Anterior cingulate cortex (tissue), 58 donors: ENCODE data around the gene SPTBN1.

Experiments
- DNase-seq, 58 donors: peaks; one replicate each; lab custom pipeline; 2025; lab: John Stamatoyannopoulos, UW

The SPTBN1 gene

DNA sequence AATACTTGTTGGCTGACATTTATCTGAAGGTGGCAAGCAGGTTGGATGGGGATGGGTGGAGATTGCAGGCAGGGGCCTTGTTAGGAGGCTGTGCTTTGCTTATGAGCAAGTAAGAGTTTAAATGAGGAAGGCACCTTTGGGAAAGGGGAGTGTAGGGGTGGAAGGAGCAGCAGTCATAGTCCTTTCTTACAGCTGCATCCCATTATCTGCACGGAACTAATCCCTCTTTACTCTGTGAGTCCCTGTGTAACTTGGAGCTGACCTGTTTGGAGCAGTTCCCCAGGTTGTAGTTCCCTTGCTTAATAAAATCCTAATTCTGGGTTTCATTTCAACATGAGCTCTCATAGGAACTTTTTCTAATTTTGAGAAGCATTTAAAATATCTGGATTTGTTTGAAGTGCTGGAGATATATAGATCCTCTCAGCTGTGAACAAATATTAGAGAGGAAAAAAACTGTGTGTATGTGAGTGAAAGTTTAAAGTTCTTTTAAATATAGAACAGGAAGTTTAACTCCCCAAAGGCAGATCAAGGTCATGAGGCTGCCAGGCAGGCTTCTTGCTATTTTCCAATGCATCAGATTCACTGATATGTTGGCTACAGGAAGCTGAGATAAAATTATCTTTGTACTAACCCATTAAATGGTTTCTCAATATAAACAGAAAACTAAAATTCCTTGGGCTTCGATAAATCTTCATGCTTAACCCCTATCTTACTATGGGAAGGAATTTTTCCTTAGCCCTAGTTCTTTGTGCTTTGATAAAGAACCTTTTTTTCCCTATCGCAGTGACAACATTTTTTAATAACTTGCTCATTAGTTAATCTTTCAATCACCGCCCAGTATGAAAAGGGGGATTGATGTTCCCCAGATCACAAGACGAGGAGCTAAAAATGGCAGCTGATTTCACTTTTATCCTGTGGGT is 162.8 kb downstream of the SPTBN1 start:
- no peak for DNase-seq

DNA sequence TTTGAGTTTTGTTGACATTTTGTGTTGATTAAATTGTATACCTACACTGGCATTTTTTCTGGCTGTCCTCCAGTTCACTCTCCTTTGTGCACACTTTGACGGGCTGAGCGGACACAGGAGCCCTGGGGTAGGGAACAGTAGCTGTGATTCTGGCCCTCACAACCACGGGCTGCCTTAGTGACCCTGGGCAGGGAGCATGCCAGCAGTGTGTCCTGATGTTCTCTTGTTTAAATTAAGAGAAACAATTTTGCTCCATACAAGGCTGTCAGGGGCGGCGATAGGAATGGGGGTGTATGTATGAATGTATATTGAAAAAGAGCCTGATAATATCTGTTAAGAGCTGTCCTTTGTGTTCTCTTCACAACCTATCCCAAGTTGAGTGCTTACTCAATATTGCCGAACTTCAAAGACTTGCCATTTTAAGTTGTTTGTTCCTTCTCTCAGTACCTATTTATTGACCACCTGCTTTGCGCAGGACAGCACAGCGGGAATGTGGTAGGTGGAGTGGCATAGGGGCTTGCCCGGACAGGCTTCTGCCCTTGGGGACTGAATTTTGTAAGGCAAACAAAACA is 163.6 kb downstream of the SPTBN1 start:
- DNase-seq, result no peak

DNA sequence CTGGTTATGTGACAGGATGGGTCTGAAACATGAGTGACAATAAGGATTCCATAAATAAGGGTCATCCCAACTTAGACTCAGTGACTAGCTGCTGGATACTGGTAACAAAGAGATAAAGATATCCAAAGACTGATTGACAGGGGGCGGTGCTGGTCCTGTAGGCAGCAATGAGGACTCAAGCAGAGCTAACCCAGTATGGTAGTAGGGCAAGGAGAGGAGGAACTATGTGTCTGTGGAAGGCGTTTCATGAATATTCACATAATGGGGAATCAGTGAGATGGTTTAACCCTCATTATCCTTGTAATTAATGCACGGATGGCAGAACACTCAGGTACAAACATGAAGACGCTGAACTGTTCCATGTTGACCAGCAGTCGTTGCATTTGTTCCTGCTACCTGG is 164.8 kb downstream of the SPTBN1 start:
- no peak for DNase-seq

DNA sequence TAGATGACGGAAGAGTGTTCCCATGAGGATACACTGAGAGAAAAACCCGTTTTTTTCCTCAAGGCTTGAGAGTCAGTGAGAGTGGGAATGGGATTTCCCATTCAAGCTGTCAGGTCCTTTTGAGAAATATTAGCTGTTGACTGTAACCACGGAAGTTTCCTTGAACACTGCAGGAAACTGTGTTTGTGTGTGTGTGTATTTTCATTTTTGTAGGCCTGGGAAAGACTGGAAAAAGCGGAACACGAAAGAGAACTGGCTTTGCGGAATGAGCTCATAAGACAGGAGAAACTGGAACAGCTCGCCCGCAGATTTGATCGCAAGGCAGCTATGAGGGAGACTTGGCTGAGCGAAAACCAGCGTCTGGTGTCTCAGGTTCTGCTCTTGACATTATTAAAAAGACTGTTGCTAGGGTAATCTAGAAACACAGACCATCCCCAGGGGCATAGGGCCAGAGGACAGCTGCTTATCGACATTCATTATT is 168.5 kb downstream of the SPTBN1 start:
- no peak for DNase-seq

DNA sequence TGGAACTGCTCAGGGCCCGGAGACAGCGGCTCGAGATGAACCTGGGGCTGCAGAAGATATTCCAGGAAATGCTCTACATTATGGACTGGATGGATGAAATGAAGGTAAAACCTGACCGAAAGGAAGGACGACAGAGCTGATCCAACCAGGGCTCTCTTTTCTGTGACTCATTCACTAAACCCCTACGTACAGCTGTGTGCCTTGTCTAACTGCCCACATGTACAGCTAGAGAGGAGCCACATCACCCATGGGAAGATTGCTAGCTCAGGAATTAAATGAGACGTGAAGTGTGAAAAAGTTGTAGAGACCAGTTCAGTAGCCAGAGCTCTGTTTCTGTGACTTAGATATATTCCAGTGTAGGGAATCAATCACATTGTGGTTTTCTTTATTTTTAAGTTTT is 170.0 kb downstream of the SPTBN1 start:
- peak in 1 of 58 donors; percentile 32 for DNase-seq

DNA sequence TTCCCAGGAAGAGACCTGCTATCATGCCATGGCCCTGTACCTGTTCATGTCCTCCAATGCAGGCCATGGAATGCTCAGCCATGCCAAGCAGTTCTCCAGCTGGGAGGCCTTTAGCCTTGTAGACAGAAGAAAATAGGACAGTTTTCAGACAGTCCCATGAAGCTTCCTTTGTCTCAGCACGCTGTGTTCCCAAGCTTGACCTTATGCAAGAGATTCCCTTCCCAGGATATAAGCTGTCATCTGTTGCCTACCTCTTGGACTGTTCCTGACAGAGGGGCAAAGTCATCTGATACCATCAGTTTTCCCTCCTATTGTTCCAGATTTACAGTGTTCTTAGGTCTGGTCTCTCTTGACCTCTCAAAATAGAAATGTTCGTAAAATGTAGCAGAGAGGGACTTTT is 170.8 kb downstream of the SPTBN1 start:
- no peak for DNase-seq

DNA sequence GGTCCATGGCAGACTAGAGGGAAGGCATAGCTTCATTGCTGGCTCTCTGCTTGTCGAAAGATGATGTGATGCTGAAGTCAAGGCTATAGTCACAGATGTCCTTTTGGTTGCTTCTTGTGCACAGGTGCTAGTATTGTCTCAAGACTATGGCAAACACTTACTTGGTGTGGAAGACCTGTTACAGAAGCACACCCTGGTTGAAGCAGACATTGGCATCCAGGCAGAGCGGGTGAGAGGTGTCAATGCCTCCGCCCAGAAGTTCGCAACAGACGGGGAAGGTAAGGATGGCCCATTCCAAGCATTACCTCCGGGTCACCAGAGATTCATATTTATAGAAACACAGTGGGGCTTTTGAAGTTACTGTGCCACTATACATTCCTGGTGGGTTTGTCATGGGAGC is 171.8 kb downstream of the SPTBN1 start:
- DNase-seq, result no peak

DNA sequence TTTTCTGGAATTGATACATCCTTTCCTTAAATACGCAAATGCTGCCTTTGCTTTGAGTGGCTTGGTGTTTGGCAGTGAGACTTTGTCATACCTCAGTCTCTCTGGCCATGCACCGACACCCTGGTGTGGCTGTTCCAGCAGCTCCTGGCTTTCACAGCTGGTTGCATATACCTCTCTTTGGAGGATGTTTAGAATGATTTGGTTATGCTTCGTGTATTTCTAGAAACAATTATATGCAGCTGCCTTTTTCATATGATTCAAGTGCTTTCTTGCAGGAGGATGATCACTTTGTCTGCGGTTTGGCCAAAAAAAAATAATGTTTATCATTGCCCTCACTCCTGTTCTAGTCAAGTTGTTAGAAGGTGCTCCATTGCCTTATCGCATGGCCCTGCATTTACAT is 172.3 kb downstream of the SPTBN1 start:
- DNase-seq, result no peak

DNA sequence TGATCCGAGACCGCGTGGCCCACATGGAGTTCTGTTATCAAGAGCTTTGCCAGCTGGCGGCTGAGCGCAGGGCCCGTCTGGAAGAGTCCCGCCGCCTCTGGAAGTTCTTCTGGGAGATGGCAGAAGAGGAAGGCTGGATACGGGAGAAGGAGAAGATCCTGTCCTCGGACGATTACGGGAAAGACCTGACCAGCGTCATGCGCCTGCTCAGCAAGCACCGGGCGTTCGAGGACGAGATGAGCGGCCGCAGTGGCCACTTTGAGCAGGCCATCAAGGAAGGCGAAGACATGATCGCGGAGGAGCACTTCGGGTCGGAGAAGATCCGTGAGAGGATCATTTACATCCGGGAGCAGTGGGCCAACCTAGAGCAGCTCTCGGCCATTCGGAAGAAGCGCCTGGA is 172.8 kb downstream of the SPTBN1 start:
- no peak for DNase-seq

DNA sequence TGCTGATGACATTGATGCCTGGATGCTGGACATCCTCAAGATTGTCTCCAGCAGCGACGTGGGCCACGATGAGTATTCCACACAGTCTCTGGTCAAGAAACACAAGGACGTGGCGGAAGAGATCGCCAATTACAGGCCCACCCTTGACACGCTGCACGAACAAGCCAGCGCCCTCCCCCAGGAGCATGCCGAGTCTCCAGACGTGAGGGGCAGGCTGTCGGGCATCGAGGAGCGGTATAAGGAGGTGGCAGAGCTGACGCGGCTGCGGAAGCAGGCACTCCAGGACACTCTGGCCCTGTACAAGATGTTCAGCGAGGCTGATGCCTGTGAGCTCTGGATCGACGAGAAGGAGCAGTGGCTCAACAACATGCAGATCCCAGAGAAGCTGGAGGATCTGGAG is 173.3 kb downstream of the SPTBN1 start:
- no peak for DNase-seq

DNA sequence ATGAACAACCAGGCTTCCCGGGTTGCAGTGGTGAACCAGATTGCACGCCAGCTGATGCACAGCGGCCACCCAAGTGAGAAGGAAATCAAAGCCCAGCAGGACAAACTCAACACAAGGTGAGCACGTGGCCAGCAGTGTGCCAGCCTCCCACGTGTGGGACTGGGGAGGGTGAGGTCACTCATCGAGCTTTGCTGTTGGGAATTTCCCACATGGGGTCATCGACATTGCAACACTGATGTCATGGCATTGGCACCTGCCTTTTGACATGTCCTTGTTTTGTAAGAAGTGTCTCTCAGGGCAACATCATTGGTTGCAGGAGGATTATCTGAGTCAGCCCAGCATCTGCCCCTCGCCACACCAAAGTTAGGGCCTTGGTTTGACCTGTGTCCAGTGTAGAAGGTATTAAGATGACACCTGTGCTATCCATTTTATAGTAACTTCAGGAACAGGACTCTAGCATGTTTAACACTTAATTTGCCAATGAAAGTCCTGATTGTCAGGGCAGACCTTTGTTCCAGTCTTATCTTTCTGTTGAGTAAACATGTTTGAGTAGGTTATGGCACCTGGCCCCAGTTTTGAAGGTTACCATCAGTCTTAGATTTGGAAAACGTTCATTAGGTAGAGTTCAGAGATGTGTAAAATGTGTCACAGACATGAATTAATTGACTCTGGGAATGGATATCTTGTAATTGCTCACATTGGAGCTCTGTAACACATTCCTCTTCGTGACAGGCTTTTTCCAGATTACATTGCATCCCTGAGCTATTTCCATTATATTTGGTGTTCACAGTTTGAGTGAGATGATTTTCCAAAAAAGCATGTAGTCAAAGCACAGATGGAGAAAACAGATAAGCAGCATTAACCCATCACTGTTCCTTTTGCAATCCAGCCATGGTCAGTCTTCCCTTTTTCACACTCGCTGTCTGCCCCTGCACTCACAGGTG is 174.1 kb downstream of the SPTBN1 start:
- DNase-seq, result no peak

DNA sequence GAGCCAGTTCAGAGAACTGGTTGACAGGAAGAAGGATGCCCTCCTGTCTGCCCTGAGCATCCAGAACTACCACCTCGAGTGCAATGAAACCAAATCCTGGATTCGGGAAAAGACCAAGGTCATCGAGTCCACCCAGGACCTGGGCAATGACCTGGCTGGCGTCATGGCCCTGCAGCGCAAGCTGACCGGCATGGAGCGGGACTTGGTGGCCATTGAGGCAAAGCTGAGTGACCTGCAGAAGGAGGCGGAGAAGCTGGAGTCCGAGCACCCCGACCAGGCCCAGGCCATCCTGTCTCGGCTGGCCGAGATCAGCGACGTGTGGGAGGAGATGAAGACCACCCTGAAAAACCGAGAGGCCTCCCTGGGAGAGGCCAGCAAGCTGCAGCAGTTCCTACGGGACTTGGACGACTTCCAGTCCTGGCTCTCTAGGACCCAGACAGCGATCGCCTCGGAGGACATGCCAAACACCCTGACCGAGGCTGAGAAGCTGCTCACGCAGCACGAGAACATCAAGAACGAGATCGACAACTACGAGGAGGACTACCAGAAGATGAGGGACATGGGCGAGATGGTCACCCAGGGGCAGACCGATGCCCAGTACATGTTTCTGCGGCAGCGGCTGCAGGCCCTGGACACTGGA is 174.9 kb downstream of the SPTBN1 start:
- DNase-seq, result peak in 3 of 58 donors; percentile 5 to 24 (median 23)

DNA sequence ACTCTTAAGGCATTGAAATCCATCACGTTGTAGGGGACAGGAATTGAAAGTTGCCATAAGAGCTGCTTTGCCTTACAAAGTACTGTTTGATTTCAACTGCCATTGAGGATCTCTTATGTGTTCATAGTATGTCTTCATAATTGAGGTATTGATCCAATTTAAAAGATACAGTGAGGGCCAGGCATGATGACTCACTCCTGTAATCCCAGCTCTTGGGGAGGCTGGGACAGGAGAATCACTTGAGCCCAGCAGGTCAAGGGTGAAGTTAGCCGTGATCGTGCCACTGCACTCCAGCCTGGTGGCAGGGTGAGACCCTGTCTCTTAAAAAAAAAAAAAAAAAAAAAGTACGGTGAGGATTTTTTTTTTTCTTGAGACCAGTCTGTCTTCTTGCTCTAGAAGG is 175.6 kb downstream of the SPTBN1 start:
- DNase-seq, result no peak

DNA sequence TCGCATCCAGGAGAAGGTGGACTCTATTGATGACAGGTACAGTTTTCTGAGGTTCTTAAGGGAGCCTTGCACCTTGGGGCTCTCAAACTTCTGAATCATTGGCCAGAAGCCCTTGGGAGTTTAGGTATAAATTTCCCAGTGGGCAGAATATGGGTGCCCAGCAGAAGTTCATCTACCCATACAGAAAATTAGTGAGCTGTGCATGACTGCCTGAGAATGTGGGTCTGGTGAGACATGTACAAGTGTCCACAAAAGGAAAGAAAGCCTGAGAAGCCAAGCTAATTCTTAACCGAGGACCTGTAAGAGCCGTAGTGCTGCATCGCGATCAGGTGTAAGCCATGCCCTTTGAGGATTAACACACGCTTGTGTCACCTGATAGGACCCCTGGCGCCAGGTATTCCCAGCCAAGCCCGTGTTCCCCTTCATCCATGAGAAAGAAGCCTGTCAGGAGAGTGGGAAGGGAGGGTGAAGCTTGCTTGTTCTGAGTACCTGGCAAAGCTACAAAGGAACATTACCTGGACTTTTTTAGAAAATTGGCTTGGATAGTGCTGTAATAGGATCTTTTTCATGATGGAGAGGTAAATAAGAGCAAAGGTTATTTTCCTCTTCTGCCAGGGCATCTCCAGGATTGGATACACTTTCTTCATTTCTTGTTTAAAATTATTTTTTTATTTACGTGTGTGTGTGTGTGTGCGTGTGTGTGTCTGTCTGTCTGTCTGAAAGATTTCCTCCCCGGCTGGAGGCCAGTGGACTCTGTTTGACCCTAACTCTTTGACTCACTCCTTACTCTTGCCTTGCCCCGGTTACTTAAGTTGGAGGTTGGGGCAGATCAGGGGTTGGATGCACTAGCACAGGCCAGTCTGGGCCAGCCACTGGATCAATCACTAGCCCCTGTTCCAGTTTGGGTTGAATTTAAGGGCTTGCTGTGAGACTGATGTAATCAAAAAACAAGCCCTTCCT is 176.9 kb downstream of the SPTBN1 start:
- DNase-seq, result no peak

DNA sequence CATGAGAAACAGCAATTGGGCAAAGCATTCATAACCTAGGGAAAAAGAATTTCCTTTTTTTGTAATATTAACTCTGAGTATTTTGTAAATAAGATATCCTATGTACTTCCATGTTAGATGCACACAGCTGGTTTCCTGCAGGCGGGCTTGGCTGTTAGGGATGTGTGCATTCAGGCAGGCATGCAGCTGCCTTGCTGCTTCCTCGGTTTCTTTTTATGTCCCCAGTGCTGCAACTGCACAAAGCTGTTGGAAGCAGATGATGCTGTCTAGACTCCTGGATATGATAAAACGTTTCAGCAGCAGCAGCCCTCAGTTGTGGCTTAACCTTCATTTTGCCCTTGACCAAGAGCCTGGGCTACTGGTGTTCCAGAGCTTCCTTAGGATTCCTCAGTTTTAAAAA is 177.9 kb downstream of the SPTBN1 start:
- DNase-seq, result peak in 1 of 58 donors; percentile 17

DNA sequence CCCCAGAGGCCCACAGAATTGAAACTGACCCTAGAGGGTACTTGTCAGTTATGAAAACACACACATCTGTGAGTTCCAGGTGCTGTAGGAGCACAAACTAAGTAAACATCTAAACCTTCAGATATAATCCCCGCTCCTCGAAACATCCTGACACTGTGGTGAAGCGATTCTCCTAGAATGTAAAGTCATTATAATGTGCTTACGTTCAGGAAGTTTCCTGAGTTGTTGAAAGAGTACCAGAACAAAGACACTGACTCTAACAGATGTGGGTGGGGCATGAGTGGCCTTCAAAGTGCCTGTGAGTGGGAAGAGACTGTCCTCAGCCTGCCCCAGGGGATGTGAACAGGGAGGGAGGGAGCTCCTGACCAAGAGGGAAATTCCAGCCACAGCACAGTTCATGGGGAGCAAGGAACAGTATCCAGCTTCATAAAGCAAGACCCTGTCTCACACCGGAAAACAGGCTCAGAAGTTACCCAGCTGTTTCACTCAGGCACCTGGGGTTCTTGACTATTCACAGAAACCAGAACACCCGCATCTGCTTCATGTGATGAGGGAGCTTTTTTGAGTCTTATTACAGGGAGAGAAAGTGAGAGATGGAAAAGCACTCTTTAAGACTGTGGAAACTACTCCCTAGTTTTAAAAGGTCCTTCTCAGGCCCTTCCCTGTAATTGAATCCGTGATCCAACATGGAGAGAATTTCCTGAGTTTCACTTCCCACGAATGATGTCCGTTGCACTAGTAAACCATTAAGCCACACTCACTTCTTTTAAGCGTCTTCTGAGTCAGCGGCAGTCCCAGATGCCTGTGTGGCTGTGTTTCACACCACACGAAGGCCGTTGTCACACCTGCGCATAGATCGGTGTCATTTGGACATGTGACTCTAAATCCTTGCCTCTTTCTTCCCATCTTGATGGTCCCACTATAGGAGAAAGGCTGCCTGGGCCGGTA is 178.7 kb downstream of the SPTBN1 start:
- DNase-seq, result no peak

DNA sequence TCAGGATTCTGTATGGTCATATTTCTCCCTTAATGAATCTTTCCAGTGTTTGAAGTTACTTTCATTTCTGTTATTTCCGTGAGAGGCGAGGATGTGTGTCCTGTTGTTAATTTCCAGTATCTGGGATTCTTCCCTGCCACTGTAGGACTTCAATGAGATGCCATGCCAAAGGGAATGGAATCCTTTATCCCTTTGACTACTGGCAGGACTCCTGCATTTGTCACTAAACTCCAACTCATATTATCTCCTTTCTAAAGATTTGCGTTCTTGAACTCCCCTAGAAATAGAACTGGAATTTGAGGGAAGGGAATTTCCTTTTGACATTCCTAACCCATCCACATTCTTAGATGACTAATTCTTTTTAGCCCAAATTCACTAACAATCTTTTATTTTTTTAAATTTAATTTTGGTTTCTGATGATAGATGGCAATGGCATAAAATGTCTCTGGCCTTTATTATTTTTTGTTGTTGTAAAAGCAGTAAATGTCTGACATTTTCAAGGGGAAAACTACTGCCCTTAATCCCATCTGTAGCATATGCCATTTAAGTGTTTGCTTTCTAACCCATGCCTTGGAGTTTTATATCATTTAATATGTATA is 179.5 kb downstream of the SPTBN1 start:
- DNase-seq, result no peak
